CD14-positive monocyte (primary cell): ENCODE data around the gene UGT2A3. TPM values are rescaled to one million over a fixed set of nuclear protein-coding genes. Genes with fewer than 3 reads are reported as not detected.

Experiments
- DNase-seq, 3 donors: peaks; one replicate each; pipeline ENCODE4 v3.0.0-alpha.2; 2011 to 2022
- H2AFZ ChIP-seq: 2 replicates; pipeline ENCODE4 v1.6.0; 2012; ENCODE audit warnings: mild to moderate bottlenecking, low read depth, low read length, inconsistent platforms; ENCODE audit not compliant: insufficient read depth, poor library complexity, severe bottlenecking
- H3K27ac ChIP-seq, 2 donors: 1 replicate in 1 of 2; 2 replicates in 1 of 2; pipeline ENCODE4 v1.5.1; 2012 to 2013; ENCODE audit warnings: low read length in 2 of 2, control low read depth in 1 of 2, inconsistent platforms in 1 of 2, low read depth in 1 of 2, mild to moderate bottlenecking in 1 of 2
- H3K27me3 ChIP-seq, 2 donors: one replicate each; pipeline versions ENCODE4 v1.6.0 to v1.6.1; 2011 to 2013; ENCODE audit warnings: low read length in 2 of 2; ENCODE audit not compliant: control insufficient read depth in 2 of 2, insufficient read depth in 2 of 2
- H3K36me3 ChIP-seq, 2 donors: replicated peaks in 1 of 2; 1 replicate in 1 of 2; 2 replicates in 1 of 2; pipeline versions ENCODE4 v1.5.1 to v1.6.1; 2012 to 2013; ENCODE audit warnings: low read length in 2 of 2, control low read depth in 1 of 2, inconsistent platforms in 1 of 2, mild to moderate bottlenecking in 1 of 2; ENCODE audit not compliant: insufficient read depth in 2 of 2, control insufficient read depth in 1 of 2
- H3K4me1 ChIP-seq, 2 donors: 1 replicate in 1 of 2; 2 replicates in 1 of 2; pipeline versions ENCODE4 v1.5.1 to v1.6.1; 2012 to 2013; ENCODE audit warnings: low read length in 2 of 2, control low read depth in 1 of 2, inconsistent platforms in 1 of 2, mild to moderate bottlenecking in 1 of 2, moderate library complexity in 1 of 2; ENCODE audit not compliant: insufficient read depth in 2 of 2, control insufficient read depth in 1 of 2
- H3K4me2 ChIP-seq: replicated peaks from 2 replicates; pipeline ENCODE3; 2012; ENCODE audit warnings: low read length, moderate library complexity, mild to moderate bottlenecking; ENCODE audit not compliant: poor library complexity, severe bottlenecking; ENCODE audit errors: extremely low read depth
- H3K4me3 ChIP-seq, 3 experiments: fragments of 200-600 bp in 1 of 3; sonication (generic) in 1 of 3; replicated peaks in 1 of 3; 1 replicate in 2 of 3; 2 replicates in 1 of 3; pipeline ENCODE4 v1.5.1; 2011 to 2013; ENCODE audit warnings: low read length in 3 of 3, mild to moderate bottlenecking in 3 of 3, control low read depth in 2 of 3, low read depth in 2 of 3, inconsistent platforms in 1 of 3, moderate library complexity in 1 of 3
- H3K79me2 ChIP-seq: 2 replicates; pipeline ENCODE4 v1.6.0; 2012; ENCODE audit warnings: mild to moderate bottlenecking, control low read depth, inconsistent platforms, low read length, moderate library complexity; ENCODE audit not compliant: insufficient read depth
- H3K9ac ChIP-seq: 2 replicates; pipeline ENCODE4 v1.6.0; 2017; ENCODE audit warnings: low read length, mild to moderate bottlenecking; ENCODE audit not compliant: insufficient read depth, poor library complexity, severe bottlenecking
- H3K9me3 ChIP-seq, 2 donors: replicated peaks in 1 of 2; 1 replicate in 1 of 2; 2 replicates in 1 of 2; pipeline versions ENCODE4 v1.5.1 to v1.6.1; 2012 to 2013; ENCODE audit warnings: low read length in 2 of 2, control low read depth in 1 of 2; ENCODE audit not compliant: control insufficient read depth in 1 of 2, insufficient read depth in 1 of 2
- H4K20me1 ChIP-seq: 2 replicates; pipeline ENCODE4 v1.6.0; 2012; ENCODE audit warnings: mild to moderate bottlenecking, low read length, control low read depth, moderate library complexity; ENCODE audit not compliant: insufficient read depth
- H3K27ac Mint-ChIP-seq, 7 donors: one replicate each; pipeline ENCODE4 v1.8.0; 2020; ENCODE audit warnings: mild to moderate bottlenecking in 7 of 7, mixed read lengths in 7 of 7, moderate library complexity in 6 of 7, inconsistent platforms in 2 of 7
- H3K27me3 Mint-ChIP-seq, 3 donors: one replicate each; pipeline ENCODE4 v1.8.0; 2021 to 2022; ENCODE audit warnings: low read depth in 3 of 3, mild to moderate bottlenecking in 3 of 3, mixed read lengths in 3 of 3, moderate library complexity in 3 of 3, inconsistent platforms in 1 of 3
- H3K36me3 Mint-ChIP-seq, 2 donors: one replicate each; pipeline ENCODE4 v1.8.0; 2020; ENCODE audit warnings: mixed read lengths in 2 of 2, inconsistent platforms in 1 of 2, mild to moderate bottlenecking in 1 of 2
- H3K4me1 Mint-ChIP-seq: one replicate; pipeline ENCODE4 v1.8.0; 2020; ENCODE audit warnings: mild to moderate bottlenecking, mixed read lengths
- H3K4me3 Mint-ChIP-seq, 2 donors: one replicate each; pipeline ENCODE4 v1.8.0; 2020; ENCODE audit warnings: mild to moderate bottlenecking in 2 of 2, mixed read lengths in 2 of 2, moderate library complexity in 1 of 2
- H3K9me3 Mint-ChIP-seq, 7 donors: one replicate each; pipeline ENCODE4 v1.8.0; 2020 to 2022; ENCODE audit warnings: mixed read lengths in 7 of 7, mild to moderate bottlenecking in 6 of 7, moderate library complexity in 6 of 7, inconsistent platforms in 2 of 7
- CTCF ChIP-seq: fragments of 200-600 bp; IDR thresholded peaks from one replicate; pipeline ENCODE4 v1.8.0; 2022; ENCODE audit warnings: antibody characterized with exemption, mild to moderate bottlenecking
- WGBS: methylation state at CpG from one replicate; pipeline ENCODE4 v1.1.5; 2013; ENCODE audit warnings: missing lambda C conversion rate; ENCODE audit not compliant: insufficient coverage; 5-methylcytosine and 5-hydroxymethylcytosine counted together
- intact Hi-C, 2 donors: fragments of 100-400 bp; cut with micrococcal nuclease; formaldehyde crosslinking; loops; one replicate each; pipeline versions ENCODE4 v1.15.0 to v1.15.1; 2023
- polyA plus RNA-seq, 3 donors: library from polyadenylated mRNA; depleted of rRNA in 1 of 3; unstranded in 2 of 3; stranded (reverse) in 1 of 3; fragments of 300-500 nt in 2 of 3; fragments of >200 nt in 1 of 3; fragmentation: Illumina TruSeq in 2 of 3; gene quantifications; 1 replicate in 2 of 3; 2 replicates in 1 of 3; pipeline ENCODE4 v1.2.3, GENCODE V29; 2012 to 2021

UGT2A3 gene
- polyA plus RNA-seq, 3 donors, result not detected

GRCh38 chr4:68896749-68897148 lies 54.9 kb downstream of the UGT2A3 start:
- H3K4me1 ChIP-seq, result no peaks in the 10 kb centered on the region
- H3K27me3 ChIP-seq, result no peaks in the 10 kb centered on the region
- WGBS, result no CpG with 5 or more reads among the region's 1 CpG
- no peak overlapping the region for H2AFZ ChIP-seq
- Mint-ChIP-seq H3K27ac (no peak overlapping the region), H3K4me3 (no peak overlapping the region), H3K4me1 (no peaks in the 10 kb centered on the region), H3K36me3 (no peaks in the 10 kb centered on the region), H3K9me3 (no peaks in the 10 kb centered on the region), H3K27me3 (no peaks in the 10 kb centered on the region)
- no peaks in the 10 kb centered on the region for H3K9me3 ChIP-seq
- no peak overlapping the region for H3K27ac ChIP-seq
- H3K4me3 ChIP-seq, result no peak overlapping the region
- TF ChIP-seq CTCF, result no peak
- no peaks in the 10 kb centered on the region for H3K79me2 ChIP-seq
- no peaks in the 10 kb centered on the region for H4K20me1 ChIP-seq
- no peak overlapping the region for H3K4me2 ChIP-seq
- intact Hi-C loops, result no loop called here
- H3K36me3 ChIP-seq, result no peaks in the 10 kb centered on the region
- DNase-seq, result no peak
- H3K9ac ChIP-seq, result no peak overlapping the region

GRCh38 chr4:68895561-68896198 lies 55.9 kb downstream of the UGT2A3 start:
- Mint-ChIP-seq H3K9me3 (no peaks in the 10 kb centered on the region), H3K4me3 (no peak overlapping the region), H3K27me3 (no peaks in the 10 kb centered on the region), H3K27ac (no peak overlapping the region), H3K36me3 (no peaks in the 10 kb centered on the region), H3K4me1 (no peaks in the 10 kb centered on the region)
- H3K9me3 ChIP-seq, result no peaks in the 10 kb centered on the region
- no peaks in the 10 kb centered on the region for H3K4me1 ChIP-seq
- intact Hi-C loops, result no loop called here
- no peak for TF ChIP-seq CTCF
- no peak overlapping the region for H3K9ac ChIP-seq
- no peaks in the 10 kb centered on the region for H3K27me3 ChIP-seq
- H2AFZ ChIP-seq, result no peak overlapping the region
- no peaks in the 10 kb centered on the region for H4K20me1 ChIP-seq
- WGBS, result no CpG with 5 or more reads among the region's 5 CpGs
- no peaks in the 10 kb centered on the region for H3K79me2 ChIP-seq
- H3K4me2 ChIP-seq, result no peak overlapping the region
- DNase-seq, result no peak
- H3K36me3 ChIP-seq, result no peaks in the 10 kb centered on the region
- H3K27ac ChIP-seq, result no peak overlapping the region
- H3K4me3 ChIP-seq, result no peak overlapping the region
